Keratinocyte (primary cell): Measurements from ENCODE around the gene F10. TPM values are rescaled to one million over a fixed set of nuclear protein-coding genes. Genes with fewer than 3 reads are reported as not detected.

Experiments used
- DNase-seq: peaks from one replicate; pipeline ENCODE4 v3.0.0-alpha.2; 2011; ENCODE audit warnings: low read depth, missing footprints, low spot score
- FAIRE-seq: peaks from 2 replicates; lab custom pipeline; 2011; peaks lifted over from hg19 to GRCh38; lab: Jason Lieb, UNC
- H2AFZ ChIP-seq: 2 replicates; pipeline ENCODE4 v1.6.0; 2012; ENCODE audit warnings: low read length, control low read depth, inconsistent platforms; ENCODE audit not compliant: control insufficient read depth
- H3K27ac ChIP-seq: 2 replicates; pipeline ENCODE4 v1.5.1; 2011; ENCODE audit warnings: low read length; ENCODE audit not compliant: control insufficient read depth, insufficient read depth
- H3K27me3 ChIP-seq: 3 replicates; pipeline ENCODE4 v1.6.0; 2011; ENCODE audit warnings: low read length; ENCODE audit not compliant: control insufficient read depth, insufficient read depth; ENCODE audit errors: extremely low read depth
- H3K36me3 ChIP-seq, 2 experiments: 2 replicates in 1 of 2; 3 replicates in 1 of 2; pipeline ENCODE4 v1.5.1; 2011; ENCODE audit warnings: low read length in 2 of 2, mild to moderate bottlenecking in 1 of 2; ENCODE audit not compliant: control insufficient read depth in 2 of 2, insufficient read depth in 2 of 2; ENCODE audit errors: extremely low read depth in 1 of 2
- H3K4me1 ChIP-seq: 3 replicates; pipeline ENCODE4 v1.5.1; 2011; ENCODE audit warnings: low read length; ENCODE audit not compliant: control insufficient read depth, insufficient read depth; ENCODE audit errors: extremely low read depth
- H3K4me2 ChIP-seq: 3 replicates; pipeline ENCODE4 v1.6.0; 2011; ENCODE audit warnings: low read depth, low read length; ENCODE audit not compliant: control insufficient read depth, insufficient read depth; ENCODE audit errors: extremely low read depth
- H3K4me3 ChIP-seq, 3 experiments: fragments of 200-600 bp in 1 of 3; sonication (generic) in 1 of 3; 2 replicates in 2 of 3; 3 replicates in 1 of 3; pipeline ENCODE4 v1.5.1; 2011 to 2016; ENCODE audit warnings: low read length in 3 of 3, mild to moderate bottlenecking in 3 of 3, control low read depth in 2 of 3, inconsistent platforms in 1 of 3, low read depth in 1 of 3, mixed read lengths in 1 of 3, mixed run types in 1 of 3, moderate library complexity in 1 of 3; ENCODE audit not compliant: control insufficient read depth in 2 of 3, insufficient read depth in 2 of 3; ENCODE audit errors: extremely low read depth in 1 of 3
- H3K79me2 ChIP-seq: 2 replicates; pipeline ENCODE4 v1.6.0; 2012; ENCODE audit warnings: low read length; ENCODE audit not compliant: control insufficient read depth, insufficient read depth
- H3K9ac ChIP-seq: 3 replicates; pipeline ENCODE4 v1.6.0; 2011; ENCODE audit warnings: low read length; ENCODE audit not compliant: control insufficient read depth, insufficient read depth; ENCODE audit errors: extremely low read depth
- H3K9me1 ChIP-seq: 3 replicates; pipeline ENCODE4 v1.6.0; 2011; ENCODE audit warnings: low read length; ENCODE audit not compliant: control insufficient read depth, insufficient read depth; ENCODE audit errors: extremely low read depth
- H3K9me3 ChIP-seq: 2 replicates; pipeline ENCODE4 v1.5.1; 2012; ENCODE audit warnings: low read depth, low read length; ENCODE audit not compliant: control insufficient read depth
- H4K20me1 ChIP-seq: 3 replicates; pipeline ENCODE4 v1.6.0; 2011; ENCODE audit warnings: low read length; ENCODE audit not compliant: control insufficient read depth, insufficient read depth; ENCODE audit errors: extremely low read depth
- CTCF ChIP-seq, 3 experiments: IDR thresholded peaks in 1 of 3; conservative IDR thresholded peaks in 1 of 3; optimal IDR thresholded peaks in 1 of 3; 2 replicates in 2 of 3; 3 replicates in 1 of 3; pipeline versions ENCODE3 to v1.5.1; 2011; ENCODE audit warnings: low read length in 3 of 3, mild to moderate bottlenecking in 3 of 3, moderate library complexity in 2 of 3, control low read depth in 1 of 3, inconsistent platforms in 1 of 3; ENCODE audit not compliant: insufficient read depth in 2 of 3; ENCODE audit errors: extremely low read depth in 1 of 3
- EZH2 ChIP-seq: IDR thresholded peaks from one replicate; pipeline ENCODE4 v1.6.1; 2012; ENCODE audit warnings: inconsistent platforms, mild to moderate bottlenecking, low read length, moderate library complexity
- dilution Hi-C: fragments of 300-500 bp; cut with MboI; formaldehyde crosslinking; loops from one replicate; pipeline ENCODE4 v1.7.0; 2020; ENCODE audit warnings: low sequenced_read_pairs; ENCODE audit not compliant: extremely low pct_ligation_motif_present
- polyA plus RNA-seq, 5 experiments: library from polyadenylated mRNA; depleted of rRNA in 3 of 5; stranded (reverse) in 3 of 5; stranded (forward) in 1 of 5; unstranded in 1 of 5; fragments of >200 nt; gene quantifications; 1 replicate in 1 of 5; 2 replicates in 3 of 5; 3 replicates in 1 of 5; pipeline versions ENCODE4 v1.2.1 to v1.2.3, GENCODE V29; 2011 to 2012; ENCODE audit warnings: missing spikeins in 2 of 5, low read depth in 1 of 5, low replicate concordance in 1 of 5

Gene F10
- polyA plus RNA-seq, 1 donor (not counting 4 experiments of a cell fraction or from before 2014, with no cell fraction given), result not detected

GRCh38 chr13:113092776-113093579 is 29.6 kb upstream of the F10 start:
- dilution Hi-C loops, result no loop called here
- Histone ChIP-seq H3K79me2 (no peaks in the 10 kb centered on the region), H3K9me1 (no peaks in the 10 kb centered on the region), H3K4me3 (no peak overlapping the region), H3K4me1 (no peaks in the 10 kb centered on the region), H3K9me3 (no peaks in the 10 kb centered on the region), H3K27me3 (no peaks in the 10 kb centered on the region), H4K20me1 (no peaks in the 10 kb centered on the region), H3K36me3 (no peaks in the 10 kb centered on the region), H3K27ac (no peak overlapping the region), H3K9ac (no peak overlapping the region), H2AFZ (no peak overlapping the region), H3K4me2 (no peak overlapping the region)
- DNase-seq (no peak), FAIRE-seq (no peak)
- TF ChIP-seq EZH2 (no peak), CTCF (optimal IDR thresholded peaks at IDR 0.05 in 1 of 3, IDR thresholded peaks at IDR 0.05 in 1 of 3, conservative IDR thresholded peaks at IDR 0.05 in 1 of 3; ENCODE audit: extremely low read depth in 1 of 3, insufficient read depth in 2 of 3, low read length in 3 of 3) (no peak)

GRCh38 chr13:113093580-113094409 is 28.8 kb upstream of the F10 start:
- no peaks in the 10 kb centered on the region for H3K9me1 ChIP-seq
- no peak for FAIRE-seq
- no peaks in the 10 kb centered on the region for H3K4me1 ChIP-seq
- H3K27me3 ChIP-seq, result no peaks in the 10 kb centered on the region
- H3K4me3 ChIP-seq, result no peak overlapping the region
- H3K36me3 ChIP-seq, result no peaks in the 10 kb centered on the region
- DNase-seq, result no peak
- TF ChIP-seq CTCF (optimal IDR thresholded peaks at IDR 0.05 in 1 of 3, IDR thresholded peaks at IDR 0.05 in 1 of 3, conservative IDR thresholded peaks at IDR 0.05 in 1 of 3; ENCODE audit: extremely low read depth in 1 of 3, insufficient read depth in 2 of 3, low read length in 3 of 3), result no peak
- TF ChIP-seq EZH2, result no peak
- dilution Hi-C loops, result no loop called here
- H3K79me2 ChIP-seq, result no peaks in the 10 kb centered on the region
- no peak overlapping the region for H3K9ac ChIP-seq
- no peak overlapping the region for H2AFZ ChIP-seq
- H3K27ac ChIP-seq, result no peak overlapping the region
- H3K4me2 ChIP-seq, result no peak overlapping the region
- H3K9me3 ChIP-seq, result no peaks in the 10 kb centered on the region
- H4K20me1 ChIP-seq, result no peaks in the 10 kb centered on the region
